Measurements from ENCODE around the gene COG5.

- TF ChIP-seq CTCF (IDR thresholded peaks at IDR 0.05; ENCODE audit: low read depth, low read length, poor library complexity, severe bottlenecking): no peak
- no peak for TF ChIP-seq EZH2phosphoT487 (IDR thresholded peaks at IDR 0.05; ENCODE audit: borderline replicate concordance, low read length)
Measured at GRCh38 chr7:107154826-107155225, 408.9 kb downstream of the COG5 start.

All from DOHH2 (cell line).